Esophagus muscularis mucosa (tissue), 4 donors: Measurements from ENCODE around the gene POLR2B.

Experiments
- EP300 ChIP-seq: sonication (generic); formaldehyde crosslinking; IDR thresholded peaks from one replicate; pipeline ENCODE4 v1.6.1; 2017; ENCODE audit warnings: antibody characterized with exemption
- POLR2A ChIP-seq: fragments of 450-650 bp; IDR thresholded peaks from one replicate; pipeline ENCODE4 v1.6.1; 2017; ENCODE audit warnings: antibody characterized with exemption, moderate library complexity, mild to moderate bottlenecking, low read depth
- POLR2AphosphoS5 ChIP-seq, 2 donors: sonication (generic); formaldehyde crosslinking; IDR thresholded peaks; one replicate each; pipeline ENCODE4 v1.6.1; 2017; ENCODE audit warnings: antibody characterized with exemption in 2 of 2
- TF ChIP-seq, protein P1 (sequence below), 3 experiments: fragments of 200-600 bp in 2 of 3; fragments of 450-650 bp in 1 of 3; sonication (generic) in 2 of 3; IDR thresholded peaks; one replicate each; pipeline ENCODE4 v1.5.1; 2017 to 2019; ENCODE audit warnings: antibody characterized with exemption in 3 of 3, mild to moderate bottlenecking in 2 of 3, moderate library complexity in 1 of 3

DNA sequence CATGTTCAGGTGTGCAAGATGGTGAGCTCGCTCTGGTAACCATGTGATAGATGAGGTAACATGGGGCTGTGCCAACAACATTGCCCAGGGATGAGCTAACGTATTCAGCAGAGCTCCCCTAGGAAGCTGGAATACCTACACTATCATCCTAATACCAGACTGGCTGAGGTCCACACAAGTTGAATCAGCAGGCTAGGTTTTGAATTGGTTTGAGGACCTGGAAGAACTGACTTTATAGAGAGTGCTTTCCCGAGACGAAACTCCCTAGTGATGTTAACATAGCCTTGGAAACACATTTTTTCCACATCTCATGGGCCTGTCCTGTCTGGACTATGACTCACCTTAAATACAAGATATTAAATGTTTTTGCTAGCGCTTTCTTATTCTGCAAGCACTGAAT, 74.8 kb downstream of the POLR2B start:
- TF ChIP-seq, protein P1, sequence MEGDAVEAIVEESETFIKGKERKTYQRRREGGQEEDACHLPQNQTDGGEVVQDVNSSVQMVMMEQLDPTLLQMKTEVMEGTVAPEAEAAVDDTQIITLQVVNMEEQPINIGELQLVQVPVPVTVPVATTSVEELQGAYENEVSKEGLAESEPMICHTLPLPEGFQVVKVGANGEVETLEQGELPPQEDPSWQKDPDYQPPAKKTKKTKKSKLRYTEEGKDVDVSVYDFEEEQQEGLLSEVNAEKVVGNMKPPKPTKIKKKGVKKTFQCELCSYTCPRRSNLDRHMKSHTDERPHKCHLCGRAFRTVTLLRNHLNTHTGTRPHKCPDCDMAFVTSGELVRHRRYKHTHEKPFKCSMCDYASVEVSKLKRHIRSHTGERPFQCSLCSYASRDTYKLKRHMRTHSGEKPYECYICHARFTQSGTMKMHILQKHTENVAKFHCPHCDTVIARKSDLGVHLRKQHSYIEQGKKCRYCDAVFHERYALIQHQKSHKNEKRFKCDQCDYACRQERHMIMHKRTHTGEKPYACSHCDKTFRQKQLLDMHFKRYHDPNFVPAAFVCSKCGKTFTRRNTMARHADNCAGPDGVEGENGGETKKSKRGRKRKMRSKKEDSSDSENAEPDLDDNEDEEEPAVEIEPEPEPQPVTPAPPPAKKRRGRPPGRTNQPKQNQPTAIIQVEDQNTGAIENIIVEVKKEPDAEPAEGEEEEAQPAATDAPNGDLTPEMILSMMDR (IDR thresholded peaks at IDR 0.05): no peak
- TF ChIP-seq POLR2AphosphoS5 (IDR thresholded peaks at IDR 0.05): no peak
- TF ChIP-seq POLR2A: no peak
- TF ChIP-seq EP300: no peak
